ENCODE results near the gene PTCRA.

Gene PTCRA

GRCh38 chr6:42968126-42968701 is 52.4 kb downstream of the PTCRA start:
- intact Hi-C loops (cut with DNase I), result no loop called here
- DNase-seq, result peak in 1 of 10 donors; percentile 38

- intact Hi-C loops (cut with DNase I), result no loop called here
- peak in 1 of 10 donors; percentile 32 for DNase-seq
Measured at GRCh38 chr6:42968783-42969182, 52.9 kb downstream of the PTCRA start.

GRCh38 chr6:42969431-42969830 is 53.6 kb downstream of the PTCRA start:
- DNase-seq, result no peak
- intact Hi-C loops (cut with DNase I), result no loop called here

- intact Hi-C loops (cut with DNase I), result no loop called here
- DNase-seq, result peak in 1 of 10 donors; percentile 70
Measured at GRCh38 chr6:42969934-42970333, 54.1 kb downstream of the PTCRA start.

GRCh38 chr6:42970871-42971612 is 55.2 kb downstream of the PTCRA start:
- intact Hi-C loops (cut with DNase I), result no loop called here
- peak in 1 of 10 donors; percentile 31 for DNase-seq

GRCh38 chr6:42971746-42972327 is 56.0 kb downstream of the PTCRA start:
- intact Hi-C loops (cut with DNase I), result no loop called here

GRCh38 chr6:42973926-42974325 is 58.1 kb downstream of the PTCRA start:
- DNase-seq, result peak in 2 of 10 donors; percentile 47
- intact Hi-C loops (cut with DNase I), result no loop called here

More at GRCh38 chr6:42971746-42972327, 56.0 kb downstream of the PTCRA start:
- peak in 5 of 10 donors; percentile 29 to 83 (median 45) for DNase-seq

- DNase-seq, result peak in 1 of 10 donors; percentile 6
- intact Hi-C loops (cut with DNase I), result no loop called here
Measured at GRCh38 chr6:42974919-42975505, 59.2 kb downstream of the PTCRA start.

Data from posterior cingulate gyrus (tissue), 11 donors.